SK-N-SH treated with all-trans-retinoic acid at 6 μM for 48 hours (cell line): Measurements from ENCODE around the gene NHSL2.

Experiments
- ARNTL ChIP-seq: fragments of 450-650 bp; formaldehyde crosslinking; IDR thresholded peaks from 2 replicates; pipeline ENCODE4 v1.5.0; 2020; ENCODE audit warnings: low read depth, mild to moderate bottlenecking, moderate library complexity, borderline replicate concordance
- BACH2 ChIP-seq: fragments of 250-450 bp; sonication (Bioruptor Pico); IDR thresholded peaks from 2 replicates; pipeline ENCODE4 v1.9.0; 2021; ENCODE audit warnings: mild to moderate bottlenecking, borderline replicate concordance
- CSDC2 ChIP-seq: fragments of 250-450 bp; sonication (Bioruptor Pico); IDR thresholded peaks from 2 replicates; pipeline ENCODE4 v1.5.0; 2020; ENCODE audit warnings: mild to moderate bottlenecking, moderate library complexity
- GLIS3 ChIP-seq: fragments of 250-450 bp; sonication (Bioruptor Pico); IDR thresholded peaks from 2 replicates; pipeline ENCODE4 v1.5.0; 2020; ENCODE audit warnings: mild to moderate bottlenecking, moderate library complexity
- PPARA ChIP-seq: fragments of 250-450 bp; sonication (Bioruptor Pico); IDR thresholded peaks from 2 replicates; pipeline ENCODE4 v1.5.0; 2020; ENCODE audit warnings: mild to moderate bottlenecking, borderline replicate concordance
- RARB ChIP-seq: fragments of 250-450 bp; sonication (Bioruptor Pico); IDR thresholded peaks from 2 replicates; pipeline ENCODE4 v1.8.0; 2021; ENCODE audit warnings: mild to moderate bottlenecking, moderate library complexity
- TOX ChIP-seq: fragments of 250-450 bp; sonication (Bioruptor Pico); IDR thresholded peaks from 2 replicates; pipeline ENCODE4 v1.8.0; 2021; ENCODE audit warnings: mild to moderate bottlenecking, moderate library complexity, borderline replicate concordance
- ZFP3 ChIP-seq: fragments of 250-450 bp; sonication (Bioruptor Pico); IDR thresholded peaks from 2 replicates; pipeline ENCODE4 v1.5.0; 2020; ENCODE audit warnings: mild to moderate bottlenecking, moderate library complexity
- ZNF8 ChIP-seq: fragments of 450-650 bp; formaldehyde crosslinking; IDR thresholded peaks from 2 replicates; pipeline ENCODE4 v1.5.0; 2020; ENCODE audit warnings: mild to moderate bottlenecking, moderate library complexity
- TF ChIP-seq, protein P1 (sequence below): fragments of 250-450 bp; sonication (Bioruptor Pico); IDR thresholded peaks from 2 replicates; pipeline ENCODE4 v1.5.0; 2020; ENCODE audit warnings: mild to moderate bottlenecking, moderate library complexity
- TF ChIP-seq, protein P2 (sequence below): fragments of 250-450 bp; sonication (Bioruptor Pico); IDR thresholded peaks from 2 replicates; pipeline ENCODE4 v1.8.0; 2020; ENCODE audit warnings: mild to moderate bottlenecking, moderate library complexity, borderline replicate concordance
- TF ChIP-seq, protein P3 (sequence below): fragments of 250-450 bp; sonication (Bioruptor Pico); IDR thresholded peaks from 2 replicates; pipeline ENCODE4 v1.5.1; 2021; ENCODE audit warnings: mild to moderate bottlenecking, moderate library complexity

DNA sequence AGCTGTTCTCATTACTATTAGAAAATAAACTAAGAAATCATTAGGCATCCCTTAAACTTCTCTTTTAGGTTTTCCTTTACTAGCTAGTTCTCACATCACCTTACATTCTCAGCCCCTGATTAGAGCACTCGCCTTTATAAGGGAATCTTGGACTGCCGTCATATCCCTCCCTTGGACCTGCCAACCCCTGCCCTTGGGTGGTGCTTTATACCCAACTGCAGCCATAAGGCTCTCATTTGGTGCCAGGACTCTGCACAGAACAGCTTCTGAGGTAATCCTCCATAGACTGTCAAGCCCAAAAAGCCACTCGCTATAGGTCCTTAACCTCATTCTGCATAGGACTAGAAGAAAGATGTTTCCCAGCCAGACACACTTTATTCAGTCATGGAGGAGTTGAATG lies 67.5 kb downstream of the NHSL2 start:
- TF ChIP-seq BACH2 (CRISPR knock-in tag) (no peak), CSDC2 (CRISPR knock-in tag) (no peak), ZNF8 (CRISPR knock-in tag) (no peak), PPARA (CRISPR knock-in tag) (no peak), TOX (no peak), GLIS3 (CRISPR knock-in tag) (no peak), ZFP3 (no peak), RARB (CRISPR knock-in tag) (no peak), ARNTL (CRISPR knock-in tag) (no peak)
- TF ChIP-seq, protein P1, sequence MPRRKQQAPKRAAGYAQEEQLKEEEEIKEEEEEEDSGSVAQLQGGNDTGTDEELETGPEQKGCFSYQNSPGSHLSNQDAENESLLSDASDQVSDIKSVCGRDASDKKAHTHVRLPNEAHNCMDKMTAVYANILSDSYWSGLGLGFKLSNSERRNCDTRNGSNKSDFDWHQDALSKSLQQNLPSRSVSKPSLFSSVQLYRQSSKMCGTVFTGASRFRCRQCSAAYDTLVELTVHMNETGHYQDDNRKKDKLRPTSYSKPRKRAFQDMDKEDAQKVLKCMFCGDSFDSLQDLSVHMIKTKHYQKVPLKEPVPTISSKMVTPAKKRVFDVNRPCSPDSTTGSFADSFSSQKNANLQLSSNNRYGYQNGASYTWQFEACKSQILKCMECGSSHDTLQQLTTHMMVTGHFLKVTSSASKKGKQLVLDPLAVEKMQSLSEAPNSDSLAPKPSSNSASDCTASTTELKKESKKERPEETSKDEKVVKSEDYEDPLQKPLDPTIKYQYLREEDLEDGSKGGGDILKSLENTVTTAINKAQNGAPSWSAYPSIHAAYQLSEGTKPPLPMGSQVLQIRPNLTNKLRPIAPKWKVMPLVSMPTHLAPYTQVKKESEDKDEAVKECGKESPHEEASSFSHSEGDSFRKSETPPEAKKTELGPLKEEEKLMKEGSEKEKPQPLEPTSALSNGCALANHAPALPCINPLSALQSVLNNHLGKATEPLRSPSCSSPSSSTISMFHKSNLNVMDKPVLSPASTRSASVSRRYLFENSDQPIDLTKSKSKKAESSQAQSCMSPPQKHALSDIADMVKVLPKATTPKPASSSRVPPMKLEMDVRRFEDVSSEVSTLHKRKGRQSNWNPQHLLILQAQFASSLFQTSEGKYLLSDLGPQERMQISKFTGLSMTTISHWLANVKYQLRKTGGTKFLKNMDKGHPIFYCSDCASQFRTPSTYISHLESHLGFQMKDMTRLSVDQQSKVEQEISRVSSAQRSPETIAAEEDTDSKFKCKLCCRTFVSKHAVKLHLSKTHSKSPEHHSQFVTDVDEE (CRISPR knock-in tag), result no peak
- TF ChIP-seq, protein P2, sequence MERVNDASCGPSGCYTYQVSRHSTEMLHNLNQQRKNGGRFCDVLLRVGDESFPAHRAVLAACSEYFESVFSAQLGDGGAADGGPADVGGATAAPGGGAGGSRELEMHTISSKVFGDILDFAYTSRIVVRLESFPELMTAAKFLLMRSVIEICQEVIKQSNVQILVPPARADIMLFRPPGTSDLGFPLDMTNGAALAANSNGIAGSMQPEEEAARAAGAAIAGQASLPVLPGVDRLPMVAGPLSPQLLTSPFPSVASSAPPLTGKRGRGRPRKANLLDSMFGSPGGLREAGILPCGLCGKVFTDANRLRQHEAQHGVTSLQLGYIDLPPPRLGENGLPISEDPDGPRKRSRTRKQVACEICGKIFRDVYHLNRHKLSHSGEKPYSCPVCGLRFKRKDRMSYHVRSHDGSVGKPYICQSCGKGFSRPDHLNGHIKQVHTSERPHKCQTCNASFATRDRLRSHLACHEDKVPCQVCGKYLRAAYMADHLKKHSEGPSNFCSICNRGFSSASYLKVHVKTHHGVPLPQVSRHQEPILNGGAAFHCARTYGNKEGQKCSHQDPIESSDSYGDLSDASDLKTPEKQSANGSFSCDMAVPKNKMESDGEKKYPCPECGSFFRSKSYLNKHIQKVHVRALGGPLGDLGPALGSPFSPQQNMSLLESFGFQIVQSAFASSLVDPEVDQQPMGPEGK (CRISPR knock-in tag), result no peak
- TF ChIP-seq, protein P3, sequence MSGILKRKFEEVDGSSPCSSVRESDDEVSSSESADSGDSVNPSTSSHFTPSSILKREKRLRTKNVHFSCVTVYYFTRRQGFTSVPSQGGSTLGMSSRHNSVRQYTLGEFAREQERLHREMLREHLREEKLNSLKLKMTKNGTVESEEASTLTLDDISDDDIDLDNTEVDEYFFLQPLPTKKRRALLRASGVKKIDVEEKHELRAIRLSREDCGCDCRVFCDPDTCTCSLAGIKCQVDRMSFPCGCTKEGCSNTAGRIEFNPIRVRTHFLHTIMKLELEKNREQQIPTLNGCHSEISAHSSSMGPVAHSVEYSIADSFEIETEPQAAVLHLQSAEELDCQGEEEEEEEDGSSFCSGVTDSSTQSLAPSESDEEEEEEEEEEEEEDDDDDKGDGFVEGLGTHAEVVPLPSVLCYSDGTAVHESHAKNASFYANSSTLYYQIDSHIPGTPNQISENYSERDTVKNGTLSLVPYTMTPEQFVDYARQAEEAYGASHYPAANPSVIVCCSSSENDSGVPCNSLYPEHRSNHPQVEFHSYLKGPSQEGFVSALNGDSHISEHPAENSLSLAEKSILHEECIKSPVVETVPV (CRISPR knock-in tag), result no peak
